Endometrium (tissue), 2 donors: ENCODE measurements around the gene GALNT9.
"Not testable (repeated sequence)": the region's sequence is repeated elsewhere in the genome, so short reads cannot be mapped to it uniquely, and the experiment has no call there.

Experiments used
- FAIRE-seq: peaks from 2 replicates; lab custom pipeline; 2012; peaks lifted over from hg19 to GRCh38; lab: Jason Lieb, UNC
- donor health status: control.
- donor health status: control.

The GALNT9 gene

GRCh38 chr12:132196038-132196872 lies 133.1 kb downstream of the GALNT9 start:
- no peak for FAIRE-seq

GRCh38 chr12:132195242-132195641 lies 134.1 kb downstream of the GALNT9 start:
- FAIRE-seq: not testable (repeated sequence)

GRCh38 chr12:132194556-132194955 lies 134.8 kb downstream of the GALNT9 start:
- no peak for FAIRE-seq

- FAIRE-seq: no peak
Observed at GRCh38 chr12:132194056-132194455, 135.3 kb downstream of the GALNT9 start.

- no peak for FAIRE-seq
Observed at GRCh38 chr12:132191715-132192553, 137.5 kb downstream of the GALNT9 start.

GRCh38 chr12:132190834-132191500 lies 138.4 kb downstream of the GALNT9 start:
- no peak for FAIRE-seq

- FAIRE-seq: no peak
Observed at GRCh38 chr12:132190012-132190755, 139.2 kb downstream of the GALNT9 start.

- no peak for FAIRE-seq
Observed at GRCh38 chr12:132189378-132190011, 139.9 kb downstream of the GALNT9 start.

- no peak for FAIRE-seq
Observed at GRCh38 chr12:132188916-132189325, 140.5 kb downstream of the GALNT9 start.

GRCh38 chr12:132188451-132188901 lies 140.9 kb downstream of the GALNT9 start:
- no peak for FAIRE-seq

- no peak for FAIRE-seq
Observed at GRCh38 chr12:132187646-132188450, 141.5 kb downstream of the GALNT9 start.

- no peak for FAIRE-seq
Observed at GRCh38 chr12:132186857-132187620, 142.3 kb downstream of the GALNT9 start.

- no peak for FAIRE-seq
Observed at GRCh38 chr12:132186208-132186856, 143.1 kb downstream of the GALNT9 start.

- FAIRE-seq: no peak
Observed at GRCh38 chr12:132185705-132186104, 143.7 kb downstream of the GALNT9 start.

- no peak for FAIRE-seq
Observed at GRCh38 chr12:132182711-132183365, 146.6 kb downstream of the GALNT9 start.

GRCh38 chr12:132182206-132182710 lies 147.1 kb downstream of the GALNT9 start:
- no peak for FAIRE-seq

GRCh38 chr12:132181570-132182200 lies 147.7 kb downstream of the GALNT9 start:
- no peak for FAIRE-seq
